K562 (cell line): ENCODE measurements around the gene TXNRD2. TPM values are rescaled to one million over a fixed set of nuclear protein-coding genes. Genes with fewer than 3 reads are reported as not detected.

Experiments
- E2F8 ChIP-seq: fragments of 450-650 bp; IDR thresholded peaks from 2 replicates; pipeline ENCODE4 v1.7.1; 2018; ENCODE audit warnings: mild to moderate bottlenecking, low read depth; ENCODE audit not compliant: partially characterized antibody
- HDAC3 ChIP-seq: fragments of 450-650 bp; IDR thresholded peaks from 2 replicates; pipeline ENCODE4 v1.6.1; 2018; ENCODE audit warnings: borderline replicate concordance, mild to moderate bottlenecking, moderate library complexity; ENCODE audit not compliant: partially characterized antibody
- POLR3G ChIP-seq: IDR thresholded peaks from 2 replicates; pipeline ENCODE4 v1.6.1; 2011; ENCODE audit not compliant: insufficient read length, insufficient replicate concordance; ENCODE audit errors: extremely low read depth
- SIN3B ChIP-seq: fragments of 450-650 bp; IDR thresholded peaks from 2 replicates; pipeline ENCODE4 v1.6.1; 2017; ENCODE audit warnings: low read depth, mild to moderate bottlenecking, moderate library complexity
- polyA plus RNA-seq, 8 experiments: library from polyadenylated mRNA; depleted of rRNA in 4 of 8; stranded (reverse) in 5 of 8; unstranded in 3 of 8; fragments of >200 nt; fragmentation: Nextera tagmentation in 2 of 8; fragmentation: Illumina TruSeq in 1 of 8; extraction: Ambion mirVana in 2 of 8; extraction: Trizol in 1 of 8; gene quantifications; 2 replicates each; pipeline versions ENCODE4 v1.2.1 to v1.2.3, GENCODE V29; 2011 to 2014; ENCODE audit warnings: inconsistent platforms in 1 of 8, missing spikeins in 1 of 8
- total RNA-seq, 7 experiments: library from RNA; depleted of rRNA in 6 of 7; stranded (reverse); fragments of >200 nt in 6 of 7; fragmentation: Illumina TruSeq in 2 of 7; extraction: Trizol in 2 of 7; gene quantifications; 2 replicates each; pipeline versions ENCODE4 v1.2.1 to v1.2.3, GENCODE V29; 2011 to 2021; ENCODE audit warnings: low replicate concordance in 1 of 7
- TF ChIP-seq, protein P1 (sequence below): fragments of 250-450 bp; sonication (Bioruptor Pico); IDR thresholded peaks from 2 replicates; pipeline ENCODE4 v1.4.0; 2020; ENCODE audit warnings: mild to moderate bottlenecking, moderate library complexity, borderline replicate concordance

TXNRD2 gene
- total and polyA plus RNA-seq, 9 of the 15 experiments (the other 6 are each of a cell fraction or from before 2014, with no cell fraction given), result 3.3 to 80.2 (median 49.4) TPM

DNA sequence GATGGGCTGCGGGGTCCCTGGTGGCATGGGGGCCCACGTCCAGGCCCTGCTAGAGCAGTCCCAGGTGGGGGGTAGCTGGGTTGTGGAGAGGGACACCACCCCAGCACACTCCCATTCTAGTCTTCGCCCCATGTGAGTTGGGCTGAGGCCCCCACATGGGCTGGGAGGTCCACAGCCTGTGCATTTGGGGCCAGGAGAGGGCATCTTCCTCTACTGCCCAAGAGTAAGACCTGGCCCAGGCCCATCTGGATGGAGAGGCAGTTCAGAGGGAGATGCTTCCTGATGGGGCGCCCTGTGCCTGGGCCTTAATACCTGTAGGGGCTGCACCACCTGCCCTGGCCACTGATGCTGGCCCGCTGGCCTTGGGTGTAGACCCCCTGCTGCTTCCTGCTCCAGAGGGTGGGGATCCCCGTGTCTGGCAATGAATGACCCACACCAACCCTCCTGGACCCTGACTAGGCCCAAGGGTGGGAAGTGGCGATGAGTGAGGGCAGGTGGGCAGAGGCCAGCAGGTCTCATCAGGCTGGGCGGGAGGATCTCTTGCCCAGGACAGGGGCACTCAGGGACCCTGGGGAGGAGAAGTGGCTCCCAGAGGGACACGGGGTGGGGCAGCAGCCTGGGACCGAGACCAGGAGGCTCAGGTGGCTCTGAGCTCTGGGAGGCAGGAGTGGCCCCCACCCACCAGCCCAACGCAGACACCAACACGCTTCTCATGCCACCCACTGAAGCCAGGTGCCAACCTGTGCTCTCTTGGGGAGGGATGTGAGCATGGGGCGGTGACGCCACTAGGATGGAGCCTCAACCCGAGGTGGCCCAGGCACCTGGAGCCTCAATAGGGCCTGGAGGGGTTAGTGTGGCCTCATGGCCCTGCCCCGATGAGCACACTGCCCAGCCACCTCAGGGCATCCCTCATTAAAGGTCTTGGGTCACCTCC, 69.5 kb downstream of the TXNRD2 start (continued):
- TF ChIP-seq E2F8 (no peak), POLR3G (no peak), SIN3B (no peak), HDAC3 (no peak)
- TF ChIP-seq, protein P1, sequence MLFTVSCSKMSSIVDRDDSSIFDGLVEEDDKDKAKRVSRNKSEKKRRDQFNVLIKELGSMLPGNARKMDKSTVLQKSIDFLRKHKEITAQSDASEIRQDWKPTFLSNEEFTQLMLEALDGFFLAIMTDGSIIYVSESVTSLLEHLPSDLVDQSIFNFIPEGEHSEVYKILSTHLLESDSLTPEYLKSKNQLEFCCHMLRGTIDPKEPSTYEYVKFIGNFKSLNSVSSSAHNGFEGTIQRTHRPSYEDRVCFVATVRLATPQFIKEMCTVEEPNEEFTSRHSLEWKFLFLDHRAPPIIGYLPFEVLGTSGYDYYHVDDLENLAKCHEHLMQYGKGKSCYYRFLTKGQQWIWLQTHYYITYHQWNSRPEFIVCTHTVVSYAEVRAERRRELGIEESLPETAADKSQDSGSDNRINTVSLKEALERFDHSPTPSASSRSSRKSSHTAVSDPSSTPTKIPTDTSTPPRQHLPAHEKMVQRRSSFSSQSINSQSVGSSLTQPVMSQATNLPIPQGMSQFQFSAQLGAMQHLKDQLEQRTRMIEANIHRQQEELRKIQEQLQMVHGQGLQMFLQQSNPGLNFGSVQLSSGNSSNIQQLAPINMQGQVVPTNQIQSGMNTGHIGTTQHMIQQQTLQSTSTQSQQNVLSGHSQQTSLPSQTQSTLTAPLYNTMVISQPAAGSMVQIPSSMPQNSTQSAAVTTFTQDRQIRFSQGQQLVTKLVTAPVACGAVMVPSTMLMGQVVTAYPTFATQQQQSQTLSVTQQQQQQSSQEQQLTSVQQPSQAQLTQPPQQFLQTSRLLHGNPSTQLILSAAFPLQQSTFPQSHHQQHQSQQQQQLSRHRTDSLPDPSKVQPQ (CRISPR knock-in tag), result no peak
- TF ChIP-seq, all 486 proteins: peak for 13
